GM21737 (cell line): ENCODE measurements around the gene CHST15.
A peak's percentile ranks its signal among the peaks of the same experiment; 100 is the strongest.
"Not testable (repeated sequence)": the region's sequence is repeated elsewhere in the genome, so short reads cannot be mapped to it uniquely, and the experiment has no call there.

ENCODE experiments used
- ATAC-seq: cut with Tn5 transposase; IDR thresholded peaks from one replicate; pipeline ENCODE4 v1.9.1; 2021; ENCODE audit warnings: mild to moderate bottlenecking, moderate library complexity; ENCODE audit not compliant: unreplicated experiment

CHST15 gene

DNA sequence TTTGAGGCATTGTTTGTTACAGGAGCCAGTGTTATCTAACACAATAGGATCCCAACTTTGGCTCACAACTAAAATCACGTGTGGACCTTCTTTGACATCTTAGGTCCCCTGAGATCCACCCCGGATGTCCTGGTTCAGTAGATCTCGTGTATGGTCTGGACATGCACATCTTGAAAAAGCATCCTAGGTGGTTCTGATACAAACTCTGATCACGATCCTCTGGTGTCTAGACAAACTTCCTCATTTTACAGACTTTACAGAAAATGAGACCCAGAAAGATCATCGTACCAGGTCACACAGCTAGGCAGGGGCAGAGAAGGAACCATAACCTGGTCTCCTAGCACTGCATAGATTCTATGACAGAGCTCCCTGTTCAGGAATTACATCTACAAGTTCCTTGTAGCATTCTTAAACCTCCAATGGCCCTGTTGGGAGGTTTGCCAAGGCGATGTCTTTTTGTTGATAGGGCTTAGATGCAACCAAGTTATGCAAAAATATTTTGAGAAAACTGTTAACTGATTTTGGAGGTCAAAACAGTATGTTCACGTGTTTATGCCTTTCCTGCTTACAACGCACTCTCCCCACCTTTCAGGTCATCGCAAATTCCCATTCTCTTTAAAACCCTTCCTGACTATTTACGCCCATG lies 30.8 kb upstream of the CHST15 start:
- peak; percentile 57 for ATAC-seq

DNA sequence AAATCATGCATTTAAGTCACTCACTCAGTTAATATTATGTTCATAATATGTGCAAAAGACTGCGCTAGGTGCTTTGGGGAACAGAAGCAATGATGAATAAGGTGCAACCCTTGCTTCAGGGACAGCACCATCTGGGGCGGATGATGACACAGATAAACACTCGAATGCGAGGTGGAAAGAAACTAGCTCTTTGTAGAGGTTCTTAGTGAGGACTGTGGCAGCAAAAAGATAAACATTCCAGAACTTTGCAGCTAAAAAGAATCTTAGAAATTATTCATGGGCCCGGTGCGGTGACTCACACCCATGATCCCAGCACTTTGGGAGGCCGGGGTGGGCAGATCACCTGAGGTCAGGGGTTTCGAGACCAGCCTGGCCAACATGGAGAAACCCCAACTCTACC lies 29.8 kb upstream of the CHST15 start:
- no peak for ATAC-seq

DNA sequence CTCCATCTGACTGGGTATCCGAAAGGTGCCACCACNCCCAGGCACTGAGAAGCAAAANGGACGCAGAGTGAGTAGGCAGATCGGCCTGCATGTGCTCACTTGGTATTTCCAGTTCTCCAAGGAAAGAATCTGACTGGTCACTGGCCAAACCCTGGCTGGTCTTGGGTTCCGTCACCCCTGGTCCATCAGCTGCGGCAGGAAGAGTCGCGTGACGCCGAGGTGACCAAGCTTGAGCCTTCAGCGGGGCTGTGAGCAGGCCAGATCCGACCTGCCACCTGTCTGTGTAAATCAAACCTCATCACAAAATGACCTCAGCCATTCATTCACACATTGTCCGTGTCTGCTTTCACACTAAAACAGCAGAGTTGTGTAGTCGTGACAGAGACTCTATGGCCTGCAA lies 28.8 kb upstream of the CHST15 start:
- ATAC-seq, result no peak

DNA sequence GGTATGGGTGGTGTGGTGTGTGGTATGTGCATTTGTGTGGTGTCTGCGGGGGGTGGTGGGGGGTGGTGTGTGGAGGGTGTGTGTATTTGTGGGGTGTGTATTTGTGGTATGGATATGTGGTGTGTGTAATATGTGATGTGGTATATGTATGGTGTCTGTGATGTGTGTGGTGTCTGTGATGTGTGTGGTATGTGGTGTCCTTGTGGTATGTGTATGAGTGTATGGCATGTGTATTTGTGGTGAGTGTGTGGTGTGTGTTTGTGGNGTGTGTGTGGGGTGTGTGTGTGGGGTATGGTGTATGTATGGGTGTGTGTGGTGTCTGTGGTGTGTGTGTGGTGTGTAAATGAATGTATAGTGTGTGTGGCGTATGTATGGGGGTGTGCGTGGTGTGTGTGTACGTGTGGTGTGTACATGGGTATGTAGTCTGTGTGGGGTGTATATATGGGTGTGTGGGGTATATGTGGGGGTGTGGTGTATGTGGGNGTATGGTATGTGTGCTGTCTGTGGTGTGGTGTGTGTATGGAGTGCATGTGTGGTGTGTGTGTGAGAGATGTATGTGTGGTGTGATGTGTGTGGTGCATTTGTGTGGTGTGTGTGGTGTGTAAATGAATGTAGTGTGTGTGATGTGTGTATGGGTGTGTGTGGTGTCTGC lies 27.1 kb upstream of the CHST15 start:
- ATAC-seq, result no peak

DNA sequence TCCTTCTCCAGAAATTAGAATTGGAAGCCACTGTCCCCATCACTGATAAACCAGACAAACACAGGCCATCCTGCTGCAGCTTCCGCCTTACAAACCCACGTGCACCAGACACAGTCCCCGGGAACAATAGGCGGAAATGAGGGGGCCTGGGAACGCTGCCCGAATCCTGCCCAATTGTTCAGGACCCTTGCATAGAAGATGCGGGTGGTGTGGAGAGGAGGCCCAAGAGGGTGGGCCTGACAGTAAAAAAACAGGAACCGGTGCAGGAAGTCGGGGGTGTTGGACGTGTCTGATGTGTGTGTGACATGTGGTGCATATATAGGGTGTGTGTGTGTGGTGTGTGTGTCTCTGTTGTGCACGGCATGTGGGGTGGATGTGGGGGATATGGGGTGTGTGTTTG lies 26.5 kb upstream of the CHST15 start:
- no peak for ATAC-seq

DNA sequence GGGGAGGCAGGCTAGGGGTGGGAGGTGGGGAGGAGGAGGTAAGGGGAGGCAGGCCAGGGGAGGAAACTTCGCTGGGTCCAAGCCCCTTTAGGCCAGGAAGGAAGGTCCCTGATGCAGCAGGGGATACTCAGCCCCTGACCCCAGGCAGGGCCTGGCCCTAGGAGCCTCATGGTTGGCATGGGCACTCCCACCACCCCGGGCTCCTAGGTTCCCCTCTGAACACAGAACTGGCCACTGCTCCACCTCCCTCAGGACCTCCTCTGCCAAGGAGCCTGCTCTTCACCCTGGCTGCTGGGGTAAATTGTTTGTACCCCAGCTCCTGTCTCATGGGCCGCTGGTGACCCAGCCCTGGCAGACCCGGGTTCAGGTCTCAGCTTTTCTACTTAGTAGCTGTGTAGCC lies 25.8 kb upstream of the CHST15 start:
- no peak for ATAC-seq

DNA sequence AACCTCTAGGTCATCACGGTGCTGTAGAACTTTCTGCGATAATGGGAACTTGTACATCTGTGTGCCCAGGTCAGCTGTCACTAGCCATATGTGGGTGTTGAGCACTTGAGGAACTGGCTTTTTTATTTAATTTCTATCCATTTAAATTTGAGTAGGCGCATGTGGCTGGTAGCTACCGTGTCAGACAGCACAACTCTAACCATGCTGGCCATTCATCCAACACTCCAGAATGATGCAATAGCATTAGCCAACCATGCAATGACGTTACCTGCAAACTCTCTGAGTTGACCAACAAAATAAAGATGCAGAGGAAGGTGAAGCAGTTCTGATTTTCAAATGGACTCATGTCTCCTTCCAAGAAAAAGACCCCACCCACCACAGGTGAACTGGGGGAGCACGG lies 24.4 kb upstream of the CHST15 start:
- ATAC-seq, result no peak

DNA sequence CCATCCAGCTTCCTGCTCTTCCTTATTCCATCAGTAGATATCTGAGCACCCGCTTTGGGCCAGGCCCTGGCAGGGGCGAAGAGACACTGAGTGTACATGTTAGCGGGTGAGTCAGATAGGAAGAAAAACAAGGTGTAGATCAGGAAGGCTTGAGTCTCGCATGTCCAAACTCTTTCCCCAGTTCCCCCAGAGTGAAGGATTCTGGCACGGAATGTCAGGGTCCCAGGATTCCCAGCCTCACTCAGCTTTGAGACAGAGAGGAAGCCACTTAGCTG lies 24.1 kb upstream of the CHST15 start:
- ATAC-seq, result no peak

DNA sequence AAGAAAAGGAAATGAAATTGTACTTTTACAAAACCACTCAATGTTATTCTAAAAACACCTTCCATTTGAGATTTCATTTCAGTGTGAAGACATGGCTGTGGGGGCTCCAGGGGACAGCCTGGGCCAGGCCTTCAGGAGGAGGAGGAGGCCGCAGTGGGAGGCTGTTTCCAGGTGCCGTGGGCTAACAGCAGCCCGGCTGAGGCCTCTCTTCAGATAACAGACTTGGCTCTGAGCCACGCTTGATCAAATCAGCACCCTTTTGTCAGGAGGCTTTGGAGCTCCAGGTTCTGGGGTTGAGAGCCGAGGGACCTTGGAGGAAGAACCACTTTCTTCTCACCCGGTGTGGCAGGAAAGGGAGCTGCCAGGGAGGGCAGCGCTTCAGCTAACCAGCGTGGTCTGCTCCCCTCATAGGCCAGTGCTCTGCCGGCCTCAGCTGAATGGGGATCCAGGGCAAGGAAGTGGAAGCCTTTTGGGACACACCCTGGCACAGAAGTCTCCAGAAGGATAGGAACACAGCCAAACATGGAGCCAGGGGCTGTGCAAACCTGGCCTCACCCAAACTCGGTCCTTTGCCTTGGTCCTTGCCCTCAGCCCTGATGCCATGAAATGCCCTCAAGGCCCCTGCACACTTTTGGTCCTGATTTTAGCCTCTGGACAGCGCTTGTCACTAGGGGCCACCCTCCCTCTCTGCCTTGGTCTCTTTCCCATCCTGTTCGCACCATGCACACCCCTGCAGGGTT lies 23.5 kb upstream of the CHST15 start:
- ATAC-seq, result no peak

DNA sequence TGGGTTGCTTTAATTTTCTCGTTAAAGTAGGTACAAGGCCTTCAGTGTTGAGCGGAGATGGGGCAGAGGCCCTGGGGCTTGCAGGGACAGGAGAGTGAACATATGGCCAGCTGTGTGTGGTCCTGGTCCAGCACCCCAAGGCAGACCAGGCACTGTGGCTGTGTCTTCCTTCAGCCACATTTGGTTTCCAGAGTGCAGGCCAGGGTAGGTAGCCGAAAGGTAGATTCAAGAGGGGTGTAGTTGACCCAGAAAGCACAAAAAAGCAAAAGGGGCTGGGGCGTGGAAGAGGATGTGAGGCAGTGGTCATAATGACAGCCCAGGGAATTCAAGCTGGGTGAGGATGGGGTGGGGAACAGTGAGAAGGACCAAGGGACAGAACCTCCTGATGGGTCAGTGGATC lies 21.3 kb upstream of the CHST15 start:
- no peak for ATAC-seq

DNA sequence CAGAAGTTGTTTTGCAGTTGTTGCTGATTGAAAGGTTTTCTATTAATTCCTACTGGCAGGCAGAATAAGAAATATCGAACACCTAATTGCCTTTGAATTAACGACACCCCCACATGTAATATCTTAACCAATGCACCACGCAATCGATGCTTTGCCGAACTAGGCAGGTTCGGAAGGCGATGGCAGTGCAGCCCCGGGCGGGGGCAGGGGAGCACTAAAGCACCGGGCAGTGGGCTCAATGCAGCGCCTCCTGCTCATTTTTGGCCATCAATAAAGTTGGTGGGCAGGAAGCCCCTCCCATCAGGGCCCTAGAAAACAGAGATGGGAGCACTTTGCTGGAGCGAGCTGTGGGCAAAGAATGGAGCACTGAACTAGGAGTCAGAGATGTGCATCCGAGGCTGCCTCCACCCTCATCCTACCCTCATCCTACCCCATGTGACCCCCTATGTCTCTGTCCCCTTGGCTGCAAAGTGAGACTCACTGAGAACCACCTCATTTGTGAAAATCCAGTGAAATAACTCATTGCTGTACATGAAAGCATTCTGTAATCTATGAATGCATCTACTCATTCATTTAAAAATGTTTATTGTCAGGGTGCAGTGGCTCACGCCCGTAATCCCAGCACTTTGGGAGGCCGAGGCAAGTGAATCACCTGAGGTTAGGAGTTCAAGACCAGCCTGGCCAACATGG lies 19.6 kb upstream of the CHST15 start:
- ATAC-seq, result no peak

DNA sequence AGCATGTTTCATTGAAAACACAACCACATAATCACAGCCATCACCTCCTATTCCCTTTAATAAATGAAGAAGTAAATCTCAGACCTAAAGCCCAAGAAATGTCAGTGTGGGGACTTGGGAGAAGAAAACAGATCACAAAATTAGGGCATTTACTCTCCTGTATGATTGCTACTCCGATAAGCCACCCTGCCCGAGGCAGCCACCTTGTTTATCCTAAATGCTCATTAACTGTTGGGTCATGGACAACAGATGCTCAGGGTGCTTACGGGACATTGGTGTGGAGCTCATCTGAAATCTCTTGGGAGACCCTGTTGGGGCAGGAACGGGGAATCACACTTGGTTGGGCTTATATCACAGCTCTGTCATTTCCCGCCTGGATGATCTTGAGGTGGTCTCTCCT lies 17.5 kb upstream of the CHST15 start:
- no peak for ATAC-seq

DNA sequence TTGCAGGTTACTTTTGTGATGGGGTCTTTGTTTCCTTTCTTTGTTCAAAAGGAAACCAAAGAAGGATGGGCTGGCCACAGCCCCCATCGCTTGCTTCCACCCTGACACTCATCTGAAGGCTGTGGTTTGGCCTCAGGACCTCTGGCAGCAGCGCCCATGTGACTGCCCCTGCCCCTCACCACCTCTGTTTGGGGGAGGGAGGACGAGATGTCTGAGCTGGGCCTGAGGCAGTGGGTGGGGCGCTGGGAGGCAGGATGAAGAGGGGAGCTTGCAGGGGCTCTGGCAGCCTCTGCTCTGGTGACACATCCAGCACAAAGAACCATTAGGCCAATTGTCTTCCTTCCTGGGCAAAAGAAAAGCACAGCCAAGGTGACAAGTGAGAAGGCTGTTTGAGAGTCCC lies 15.9 kb upstream of the CHST15 start:
- ATAC-seq, result no peak

DNA sequence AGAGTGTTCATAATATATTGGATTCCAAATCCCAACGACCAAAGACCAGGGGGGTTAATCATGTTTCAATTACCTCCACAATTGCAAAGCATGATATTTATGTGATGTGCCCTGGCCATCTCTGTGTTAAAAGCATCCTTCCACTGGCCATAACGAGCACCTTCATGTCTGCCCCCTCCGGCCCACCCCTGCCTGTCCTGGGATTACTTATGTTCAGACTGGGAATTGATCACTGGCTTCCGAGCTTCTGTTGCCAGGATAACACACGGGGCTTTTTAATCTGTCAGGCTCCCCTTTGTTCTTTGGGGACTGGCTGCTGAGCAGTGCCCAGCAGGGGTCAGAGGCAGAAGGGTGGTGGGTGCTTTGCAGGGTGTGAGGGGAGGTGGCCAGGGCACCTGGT lies 13.7 kb upstream of the CHST15 start:
- ATAC-seq, result no peak

DNA sequence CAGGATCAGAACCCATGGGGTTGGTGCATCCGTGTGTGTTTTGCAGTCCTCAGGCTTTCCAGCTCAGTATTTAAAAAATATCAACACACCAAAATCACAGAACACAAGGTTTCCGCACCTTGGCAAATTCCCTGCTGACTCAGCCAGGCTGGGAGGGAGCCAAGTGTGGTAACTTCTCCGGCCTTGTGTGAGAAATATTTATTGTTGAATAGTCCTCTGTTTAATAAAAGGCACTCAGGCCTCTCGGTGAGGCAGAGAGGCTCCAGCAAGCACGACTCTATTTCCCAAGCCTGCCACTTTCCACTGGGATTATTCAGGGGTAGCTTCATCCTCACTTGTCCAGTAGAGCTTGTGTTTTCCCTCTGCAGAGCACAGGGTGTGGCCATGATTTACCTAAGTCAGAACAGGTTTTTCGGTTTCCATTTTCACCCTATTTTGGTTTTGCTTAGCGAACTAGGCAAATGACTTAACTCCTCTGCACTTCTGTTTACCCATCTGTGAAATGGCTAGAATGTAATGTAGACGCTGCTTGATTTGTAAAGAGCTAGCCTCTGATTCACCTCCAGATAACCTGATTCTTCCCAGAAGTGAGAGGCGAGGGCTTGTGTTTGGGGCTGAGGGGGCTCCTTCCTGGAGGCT lies 13.0 kb upstream of the CHST15 start:
- peak; percentile 88 for ATAC-seq

DNA sequence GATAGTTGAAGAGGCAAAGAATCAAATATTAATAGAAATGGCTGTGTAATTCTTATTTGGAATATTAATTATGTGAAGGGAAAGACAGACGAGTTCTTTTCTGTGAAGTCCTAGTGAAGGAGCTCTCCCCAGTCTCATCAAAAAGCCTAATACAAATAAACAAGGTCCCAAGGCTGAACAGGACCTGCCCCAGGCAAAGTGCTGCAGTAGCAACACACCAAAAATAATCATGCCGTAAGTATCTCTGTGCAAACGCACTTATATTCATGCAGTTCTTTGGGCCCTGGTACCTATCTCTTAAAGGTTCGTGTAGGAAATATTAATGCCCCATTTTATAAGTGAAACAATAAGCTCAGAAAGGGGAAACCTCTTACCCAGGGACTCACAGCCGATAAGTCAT lies 12.2 kb upstream of the CHST15 start:
- ATAC-seq, result no peak

DNA sequence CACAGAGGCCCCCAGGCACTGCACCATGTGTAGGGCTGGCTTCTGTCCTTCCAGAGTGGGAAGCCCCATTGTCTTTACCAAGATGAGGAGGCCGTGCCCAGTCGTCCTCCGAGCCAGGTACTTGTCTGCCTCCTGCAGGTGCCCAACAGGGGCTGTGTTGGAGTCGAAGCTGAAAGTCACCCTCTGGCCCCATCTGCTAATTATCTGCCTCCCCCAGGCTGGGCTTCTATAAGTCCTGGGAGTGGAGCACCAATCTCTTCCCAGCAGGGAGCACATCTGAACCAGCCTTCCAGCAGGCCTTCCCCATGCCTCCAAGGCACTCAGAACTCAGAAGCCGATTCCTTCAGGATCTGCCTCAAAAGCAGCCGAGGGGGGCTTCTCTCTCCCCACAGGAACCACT lies 11.6 kb upstream of the CHST15 start:
- no peak for ATAC-seq

DNA sequence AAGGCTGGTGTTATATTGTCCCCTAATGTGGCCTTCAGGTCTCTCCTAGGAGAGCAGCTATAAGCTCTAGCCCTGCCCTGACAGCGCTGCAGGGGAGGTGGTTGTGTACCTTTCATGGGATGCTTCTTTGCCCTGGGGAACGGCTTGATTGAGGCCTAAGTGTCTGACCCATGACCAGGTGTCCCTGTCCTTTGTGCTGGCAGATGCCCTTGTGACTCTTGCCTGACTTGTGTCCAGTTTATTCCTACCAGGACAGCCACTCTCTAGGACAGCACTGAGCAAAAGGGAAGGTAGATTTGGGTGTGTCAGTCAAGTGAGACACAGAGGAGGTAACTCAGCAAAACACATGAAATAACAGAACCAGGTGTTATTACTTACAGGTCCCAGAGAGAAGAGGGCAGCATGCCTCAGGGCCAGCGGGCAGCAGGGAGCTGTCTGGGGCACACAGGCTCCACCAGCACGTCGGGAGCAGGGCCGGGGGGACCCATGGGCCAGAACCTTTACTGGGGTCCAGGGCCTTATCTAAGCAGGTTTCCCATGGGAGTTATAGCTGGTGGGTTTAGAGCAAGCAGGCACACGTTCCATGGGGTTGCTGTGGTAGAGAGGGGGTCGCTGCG lies 10.7 kb upstream of the CHST15 start:
- no peak for ATAC-seq

DNA sequence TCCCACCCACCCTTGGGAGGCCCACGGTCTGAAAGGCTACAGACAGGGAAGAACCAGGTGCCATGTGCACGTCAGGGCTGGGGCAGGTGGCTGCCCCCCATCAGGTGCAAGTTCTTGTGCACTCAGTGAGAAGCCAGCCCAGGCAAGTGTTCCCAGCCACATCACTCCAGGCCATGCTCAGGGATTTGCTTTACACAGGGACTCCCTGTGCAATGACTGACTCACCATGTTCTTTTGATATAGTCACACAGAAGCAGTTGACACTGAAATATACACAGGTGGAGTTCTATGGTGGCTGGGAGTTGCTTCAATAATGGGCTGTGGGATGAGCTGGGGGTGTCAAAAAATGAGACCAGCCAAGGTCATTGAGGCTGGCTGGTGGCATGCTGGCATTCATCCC lies 8.0 kb upstream of the CHST15 start:
- no peak for ATAC-seq

DNA sequence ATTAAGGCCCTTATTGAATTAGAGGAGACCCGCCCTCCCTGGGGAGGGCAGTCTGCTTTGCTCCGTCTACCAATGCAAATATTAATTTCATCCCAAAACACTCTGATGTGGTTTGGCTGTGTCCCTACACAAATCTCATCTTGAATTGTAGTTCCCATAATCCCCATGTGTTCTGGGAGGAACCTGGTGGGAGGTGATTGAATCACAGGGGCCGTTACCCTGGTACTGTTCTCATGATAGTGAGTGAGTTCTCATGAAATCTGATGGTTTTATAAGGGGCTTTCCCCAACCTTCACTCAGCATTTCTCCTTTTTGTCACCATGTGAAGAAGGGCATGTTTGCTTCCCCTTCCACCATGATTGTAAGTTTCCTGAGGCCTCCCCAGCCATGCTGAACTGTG lies 7.3 kb upstream of the CHST15 start:
- ATAC-seq, result not testable (repeated sequence)

DNA sequence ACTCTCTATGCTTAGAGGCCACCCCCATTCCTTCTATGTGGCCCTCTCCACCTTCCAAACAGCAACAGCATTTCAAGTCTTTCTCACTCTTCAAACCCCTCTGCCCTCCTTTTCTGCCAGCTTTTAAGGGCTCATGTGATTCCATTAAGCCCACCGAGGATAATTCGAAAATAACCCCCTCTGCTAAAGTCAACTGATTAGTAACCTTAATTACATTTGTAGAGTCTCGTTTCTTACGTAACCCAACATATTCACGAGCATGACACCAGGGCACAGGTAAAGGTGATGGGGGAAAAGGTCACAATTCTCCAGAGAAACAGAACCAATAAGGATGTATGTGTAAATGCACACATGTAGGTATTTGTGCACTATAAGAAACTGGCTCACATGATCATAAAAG lies 6.7 kb upstream of the CHST15 start:
- no peak for ATAC-seq
